H1 (cell line): ENCODE data around the gene MST1R. TPM values are rescaled to one million over a fixed set of nuclear protein-coding genes. Genes with fewer than 3 reads are reported as not detected.

Experiments
- BCL11A ChIP-seq, 2 experiments: IDR thresholded peaks; one replicate each; pipeline ENCODE4 v1.6.1; 2011; ENCODE audit warnings: low read depth in 2 of 2, low read length in 2 of 2, mild to moderate bottlenecking in 2 of 2
- CTBP2 ChIP-seq: IDR thresholded peaks from 2 replicates; pipeline ENCODE4 v1.7.0; 2011; ENCODE audit warnings: borderline replicate concordance, mild to moderate bottlenecking, moderate library complexity, mixed read lengths, low read length; ENCODE audit not compliant: insufficient read depth, insufficient read length
- EGR1 ChIP-seq: IDR thresholded peaks from 2 replicates; pipeline ENCODE4 v1.6.1; 2011; ENCODE audit warnings: low read depth, low read length, borderline replicate concordance
- HDAC2 ChIP-seq, 2 experiments: fragments of 300-600 bp in 1 of 2; sonication (generic) in 1 of 2; IDR thresholded peaks; 2 replicates each; pipeline ENCODE4 v1.6.1; 2011 to 2012; ENCODE audit warnings: low read depth in 2 of 2, low read length in 2 of 2, mild to moderate bottlenecking in 2 of 2, moderate library complexity in 2 of 2, borderline replicate concordance in 1 of 2, inconsistent platforms in 1 of 2
- JUN ChIP-seq: IDR thresholded peaks from 2 replicates; pipeline ENCODE4 v1.6.1; 2011; ENCODE audit warnings: low read depth, mild to moderate bottlenecking, improper control_type of control experiment, low read length
- MAX ChIP-seq: IDR thresholded peaks from 2 replicates; pipeline ENCODE4 v1.6.1; 2012; ENCODE audit warnings: inconsistent platforms
- NANOG ChIP-seq: IDR thresholded peaks from 2 replicates; pipeline ENCODE4 v1.6.1; 2011; ENCODE audit warnings: low read length, low read depth, mild to moderate bottlenecking, inconsistent platforms; ENCODE audit not compliant: insufficient read depth, poor library complexity, severe bottlenecking
- SAP30 ChIP-seq: fragments of 300-600 bp; sonication (generic); IDR thresholded peaks from 2 replicates; pipeline ENCODE4 v1.7.1; 2012; ENCODE audit warnings: low read length, moderate library complexity, mild to moderate bottlenecking, inconsistent platforms; ENCODE audit not compliant: insufficient read depth, insufficient replicate concordance
- SP1 ChIP-seq: IDR thresholded peaks from 2 replicates; pipeline ENCODE4 v1.6.1; 2011; ENCODE audit warnings: low read depth, low read length
- TBP ChIP-seq: IDR thresholded peaks from 2 replicates; pipeline ENCODE4 v1.6.1; 2011; ENCODE audit warnings: low read depth, low read length, improper control_type of control experiment
- TCF12 ChIP-seq: IDR thresholded peaks from 2 replicates; pipeline ENCODE4 v1.6.1; 2011; ENCODE audit warnings: low read depth, mild to moderate bottlenecking, low read length
- polyA plus RNA-seq, 7 experiments: library from polyadenylated mRNA; depleted of rRNA in 3 of 7; stranded (reverse) in 5 of 7; unstranded in 2 of 7; fragments of >200 nt in 5 of 7; fragments of 200-250 nt in 2 of 7; gene quantifications; 1 replicate in 5 of 7; 2 replicates in 1 of 7; 4 replicates in 1 of 7; pipeline versions ENCODE4 v1.2.1 to v1.2.3, GENCODE V29; 2011 to 2013; ENCODE audit warnings: missing spikeins in 2 of 7, mixed read lengths in 2 of 7
- total RNA-seq: library from RNA; stranded (reverse); fragmentation: NEBNext Ultra II Directional; extraction: Animal tissue kit (Norgen Biotek cat#: 25700); gene quantifications from 2 replicates; pipeline ENCODE4 v1.2.1, GENCODE V29; 2021
- TF ChIP-seq, protein P1 (sequence below): IDR thresholded peaks from 2 replicates; pipeline ENCODE4 v1.6.1; 2011; ENCODE audit warnings: low read length, improper control_type of control experiment

Gene MST1R
- total and polyA plus RNA-seq, 2 of the 8 experiments (the other 6 are each of a cell fraction or from before 2014, with no cell fraction given): 4.8 to 7.6 TPM

GRCh38 chr3:49903451-49904424 is at the start of gene MST1R (continued):
- no peak for TF ChIP-seq NANOG
- TF ChIP-seq CTBP2: no peak
- no peak for TF ChIP-seq JUN
- TF ChIP-seq, protein P1, sequence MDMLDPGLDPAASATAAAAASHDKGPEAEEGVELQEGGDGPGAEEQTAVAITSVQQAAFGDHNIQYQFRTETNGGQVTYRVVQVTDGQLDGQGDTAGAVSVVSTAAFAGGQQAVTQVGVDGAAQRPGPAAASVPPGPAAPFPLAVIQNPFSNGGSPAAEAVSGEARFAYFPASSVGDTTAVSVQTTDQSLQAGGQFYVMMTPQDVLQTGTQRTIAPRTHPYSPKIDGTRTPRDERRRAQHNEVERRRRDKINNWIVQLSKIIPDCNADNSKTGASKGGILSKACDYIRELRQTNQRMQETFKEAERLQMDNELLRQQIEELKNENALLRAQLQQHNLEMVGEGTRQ: no peak
- peak; percentile 93 for TF ChIP-seq MAX
- no peak for TF ChIP-seq EGR1
- TF ChIP-seq HDAC2 (IDR thresholded peaks at IDR 0.05; ENCODE audit: borderline replicate concordance in 1 of 2, low read depth in 2 of 2, low read length in 2 of 2): no peak
- TF ChIP-seq BCL11A (IDR thresholded peaks at IDR 0.05; ENCODE audit: low read depth in 2 of 2, low read length in 2 of 2): no peak
- TF ChIP-seq TBP: peak; percentile 77
- TF ChIP-seq TCF12: 0 out of 2 replicates have a peak, but pooled peaks have one; percentile 4
- peak; percentile 45; the same call in 1 of the 2 replicates for TF ChIP-seq SP1
- TF ChIP-seq SAP30: no peak
